NT2/D1 (cell line): Measurements from ENCODE around the gene CYP1A2.

Experiments used
- SUZ12 ChIP-seq: IDR thresholded peaks from 2 replicates; pipeline ENCODE4 v1.6.1; 2011; ENCODE audit not compliant: insufficient read length, insufficient read depth; ENCODE audit errors: extremely low read depth
- YY1 ChIP-seq: IDR thresholded peaks from 2 replicates; pipeline ENCODE4 v1.6.1; 2011; ENCODE audit not compliant: insufficient read length, insufficient read depth
- ZNF274 ChIP-seq: IDR thresholded peaks from 2 replicates; pipeline ENCODE4 v1.6.1; 2011; ENCODE audit warnings: mild to moderate bottlenecking, low read depth, low read length

GRCh38 chr15:74716651-74717050, 32.0 kb upstream of the CYP1A2 start:
- no peak for TF ChIP-seq YY1
- no peak for TF ChIP-seq SUZ12
- no peak for TF ChIP-seq ZNF274
